GM12878 (cell line): ENCODE measurements around the gene FAM222B. TPM values are rescaled to one million over a fixed set of nuclear protein-coding genes. Genes with fewer than 3 reads are reported as not detected.

Source experiments
- ATAC-seq: fragments of 200-7000 bp; cut with Tn5 transposase; 3 replicates; pipeline ENCODE4 v1.9.1; 2020; ENCODE audit warnings: mild to moderate bottlenecking, moderate library complexity
- BruUV-seq: library from RNA; stranded (reverse); fragments of 400-500 nt; replicated peaks from 2 replicates; lab custom pipeline; 2021; lab: Mats Ljungman, UMichigan
- CTCF ChIA-PET: fragments of 300-600 bp; sonication (Branson Sonifier 250); formaldehyde crosslinking; extraction: SDS; loops from one replicate; lab custom pipeline; 2021; ENCODE audit warnings: inconsistent platforms; lab: Yijun Ruan, JAX
- POLR2A ChIA-PET: fragments of 350-600 bp; formaldehyde crosslinking; extraction: SDS; loops from one replicate; lab custom pipeline; 2021; ENCODE audit warnings: inconsistent platforms; lab: Charles Lee
- RAD21 ChIA-PET: fragments of 300-600 bp; sonication (Branson Sonifier 250); formaldehyde crosslinking; loops from one replicate; lab custom pipeline; 2023; ENCODE audit warnings: antibody characterized with exemption; ENCODE audit not compliant: unreplicated experiment; lab: Charles Lee
- SMC1A ChIA-PET: fragments of 300-600 bp; sonication (Branson Sonifier 250); formaldehyde crosslinking; loops from one replicate; lab custom pipeline; 2023; ENCODE audit not compliant: unreplicated experiment, uncharacterized antibody; lab: Charles Lee
- DNase-seq: peaks from one replicate; pipeline ENCODE4 v3.0.0-alpha.2; 2011; ENCODE audit warnings: low read depth, low spot score
- FAIRE-seq: peaks from 3 replicates; lab custom pipeline; 2011; peaks lifted over from hg19 to GRCh38; lab: Jason Lieb, UNC
- H2AFZ ChIP-seq: 2 replicates; pipeline ENCODE4 v1.6.0; 2011; ENCODE audit warnings: low read depth, low read length, control low read depth; ENCODE audit not compliant: control insufficient read depth
- H3K27ac ChIP-seq: 2 replicates; pipeline ENCODE4 v1.5.1; 2011; ENCODE audit warnings: control low read depth; ENCODE audit not compliant: control insufficient read depth, insufficient read depth
- H3K27me3 ChIP-seq, 2 experiments: replicated peaks in 1 of 2; 2 replicates each; pipeline versions ENCODE4 v1.6.0 to v1.6.1; 2011; ENCODE audit warnings: low read length in 1 of 2; ENCODE audit not compliant: control insufficient read depth in 2 of 2, insufficient read depth in 2 of 2
- H3K36me3 ChIP-seq, 2 experiments: 2 replicates each; pipeline ENCODE4 v1.5.1; 2011; ENCODE audit warnings: low read length in 1 of 2; ENCODE audit not compliant: control insufficient read depth in 2 of 2, insufficient read depth in 2 of 2
- H3K4me1 ChIP-seq: 2 replicates; pipeline ENCODE4 v1.6.1; 2011; ENCODE audit warnings: mild to moderate bottlenecking, low read length, moderate library complexity, mixed read lengths; ENCODE audit not compliant: control insufficient read depth, insufficient read depth
- H3K4me2 ChIP-seq: 2 replicates; pipeline ENCODE4 v1.6.0; 2011; ENCODE audit warnings: control low read depth; ENCODE audit not compliant: control insufficient read depth, insufficient read depth
- H3K4me3 ChIP-seq: fragments of 200-600 bp; sonication (generic); 2 replicates; pipeline ENCODE4 v1.5.1; 2016
- H3K79me2 ChIP-seq: 2 replicates; pipeline ENCODE4 v1.6.0; 2011; ENCODE audit warnings: low read length; ENCODE audit not compliant: control insufficient read depth, insufficient read depth
- H3K9ac ChIP-seq: 2 replicates; pipeline ENCODE4 v1.8.0; 2011; ENCODE audit warnings: low read length, control low read depth, mixed read lengths; ENCODE audit not compliant: control insufficient read depth, insufficient read depth
- H3K9me3 ChIP-seq: replicated peaks from 3 replicates; pipeline ENCODE4 v1.5.1; 2011; ENCODE audit warnings: mild to moderate bottlenecking, low read length; ENCODE audit not compliant: control insufficient read depth, insufficient read depth
- H4K20me1 ChIP-seq: 2 replicates; pipeline ENCODE4 v1.6.0; 2011; ENCODE audit not compliant: control insufficient read depth, insufficient read depth
- BACH1 ChIP-seq: fragments of 450-650 bp; IDR thresholded peaks from 2 replicates; pipeline ENCODE4 v1.6.1; 2017; ENCODE audit warnings: mild to moderate bottlenecking, borderline replicate concordance
- BCL3 ChIP-seq: IDR thresholded peaks from 2 replicates; pipeline ENCODE4 v1.6.1; 2011; ENCODE audit warnings: borderline replicate concordance, low read depth, mild to moderate bottlenecking, moderate library complexity, low read length; ENCODE audit not compliant: insufficient read depth, poor library complexity, severe bottlenecking
- JUNB ChIP-seq: IDR thresholded peaks from 2 replicates; pipeline ENCODE4 v1.6.1; 2016; ENCODE audit warnings: antibody characterized with exemption, mild to moderate bottlenecking
- LARP7 ChIP-seq: fragments of 450-650 bp; IDR thresholded peaks from 2 replicates; pipeline ENCODE4 v1.6.1; 2017; ENCODE audit warnings: mild to moderate bottlenecking
- MLLT1 ChIP-seq: fragments of 450-650 bp; IDR thresholded peaks from 2 replicates; pipeline ENCODE4 v1.6.1; 2016; ENCODE audit warnings: mild to moderate bottlenecking
- MYC ChIP-seq: IDR thresholded peaks from 2 replicates; pipeline ENCODE4 v1.6.1; 2011; ENCODE audit warnings: mild to moderate bottlenecking, low read length, moderate library complexity, inconsistent platforms; ENCODE audit not compliant: insufficient read depth, insufficient replicate concordance, insufficient read length, severe bottlenecking
- STAT1 ChIP-seq: fragments of 450-650 bp; conservative IDR thresholded peaks from 2 replicates; pipeline ENCODE4 v1.6.1; 2014; ENCODE audit warnings: antibody characterized with exemption, mild to moderate bottlenecking
- WGBS: methylation state at CpG from one replicate; pipeline ENCODE4 v1.1.6; 2016; ENCODE audit warnings: low lambda C conversion rate; ENCODE audit not compliant: insufficient replicate concordance, insufficient coverage; ENCODE audit errors: missing lambda C conversion rate; 5-methylcytosine and 5-hydroxymethylcytosine counted together
- in situ Hi-C: fragments of 300-500 bp; cut with MboI; formaldehyde crosslinking; loops from 9 replicates; pipeline ENCODE4 v1.14.3; 2018; ENCODE audit warnings: mixed read lengths
- intact Hi-C: fragments of 100-400 bp; cut with micrococcal nuclease; formaldehyde crosslinking; loops from one replicate; pipeline ENCODE4 v1.14.2; 2022; ENCODE audit not compliant: unreplicated experiment
- polyA plus RNA-seq, 11 experiments: library from polyadenylated mRNA; depleted of rRNA in 4 of 11; unstranded in 6 of 11; stranded (reverse) in 5 of 11; fragments of >200 nt; fragmentation: Nextera tagmentation in 4 of 11; fragmentation: Illumina TruSeq in 1 of 11; extraction: Ambion mirVana in 4 of 11; extraction: Trizol in 1 of 11; gene quantifications; 1 replicate in 1 of 11; 2 replicates in 10 of 11; pipeline versions ENCODE4 v1.2.1 to v1.2.3, GENCODE V29; 2011 to 2016; ENCODE audit warnings: inconsistent platforms in 2 of 11, missing spikeins in 2 of 11, low read depth in 1 of 11
- total RNA-seq, 4 experiments: library from RNA; depleted of rRNA in 3 of 4; stranded (reverse); fragments of >200 nt in 3 of 4; fragmentation: Illumina TruSeq in 1 of 4; extraction: Trizol in 1 of 4; gene quantifications; 2 replicates each; pipeline versions ENCODE4 v1.2.1 to v1.2.3, GENCODE V29; 2013 to 2021
- TF ChIP-seq, protein P1 (sequence below): fragments of 450-650 bp; IDR thresholded peaks from 2 replicates; pipeline ENCODE4 v1.6.1; 2017; ENCODE audit warnings: low read depth, mild to moderate bottlenecking, moderate library complexity

Gene FAM222B
- total and polyA plus RNA-seq, 10 of the 15 experiments (the other 5 are each of a cell fraction or from before 2014, with no cell fraction given): 2.8 to 18.3 (median 6.4) TPM

DNA sequence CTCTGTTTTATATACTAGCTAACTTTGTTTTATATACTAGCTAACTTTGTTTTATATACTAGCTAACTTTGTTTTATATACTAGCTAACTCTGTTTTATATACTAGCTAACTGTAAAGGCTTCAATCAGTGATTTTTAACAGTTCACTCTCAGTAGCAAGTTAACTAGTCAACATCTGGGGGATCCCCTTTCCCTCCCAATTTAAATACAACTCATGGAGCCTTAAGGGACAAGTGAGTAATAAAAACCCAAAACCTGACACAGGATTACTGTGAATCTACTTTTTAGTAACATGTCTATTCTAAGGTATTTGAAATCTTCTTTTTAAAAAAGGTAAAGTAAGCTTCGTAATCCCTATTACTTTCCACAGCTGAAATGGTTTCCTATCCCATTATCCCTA, 32.2 kb downstream of the FAM222B start:
- ATAC-seq (no peak), DNase-seq (no peak), FAIRE-seq (no peak)
- Histone ChIP-seq H4K20me1 (no peaks in the 10 kb centered on the region), H3K4me2 (peak overlapping the region; percentile 26; the same call in 1 of the 2 replicates), H3K27ac (no peak overlapping the region), H3K79me2 (peaks cover 16% of the 10 kb centered on the region), H3K4me3 (no peak overlapping the region; the same call in 1 of the 2 replicates), H3K27me3 (no peaks in the 10 kb centered on the region), H2AFZ (no peak overlapping the region), H3K36me3 (peaks cover 0 to 6% of the 10 kb centered on the region in 2 experiments; a peak in 1 of 4 replicates), H3K9ac (no peak overlapping the region), H3K9me3 (no peaks in the 10 kb centered on the region), H3K4me1 (peaks cover 18% of the 10 kb centered on the region)
- POLR2A ChIA-PET: interaction anchor here (0.6 to 1.8 kb wide), 11 partner anchors 9 to 141 kb away, joined by 3 to 9 read pairs (median 5); partner anchors contain the start of genes FAM222B and NEK8
- CTCF ChIA-PET: interaction anchor here (0.7 to 4.8 kb wide), 10 partner anchors 9 to 143 kb away, joined by 3 to 40 read pairs (median 6); partner anchors contain the start of genes FAM222B and TLCD1
- RAD21 ChIA-PET: interaction anchor here (0.8 to 2.5 kb wide), 4 partner anchors 14 to 136 kb away, joined by 3 to 23 read pairs (median 9); no protein-coding TSS in a partner anchor
- WGBS: 0% methylated on average over 1 of the region's 1 CpG
- SMC1A ChIA-PET: interaction anchor here (0.9 to 3.6 kb wide), 14 partner anchors 9 to 143 kb away, joined by 3 to 13 read pairs (median 5); partner anchors contain the start of genes FAM222B and TLCD1
- BruUV-seq: no TSS peak
- intact Hi-C loops: no loop called here
- in situ Hi-C loops: no loop called here
- TF ChIP-seq JUNB (peak; percentile 59), LARP7 (no peak), BACH1 (0 out of 2 replicates have a peak, but pooled peaks have one; percentile 15)

DNA sequence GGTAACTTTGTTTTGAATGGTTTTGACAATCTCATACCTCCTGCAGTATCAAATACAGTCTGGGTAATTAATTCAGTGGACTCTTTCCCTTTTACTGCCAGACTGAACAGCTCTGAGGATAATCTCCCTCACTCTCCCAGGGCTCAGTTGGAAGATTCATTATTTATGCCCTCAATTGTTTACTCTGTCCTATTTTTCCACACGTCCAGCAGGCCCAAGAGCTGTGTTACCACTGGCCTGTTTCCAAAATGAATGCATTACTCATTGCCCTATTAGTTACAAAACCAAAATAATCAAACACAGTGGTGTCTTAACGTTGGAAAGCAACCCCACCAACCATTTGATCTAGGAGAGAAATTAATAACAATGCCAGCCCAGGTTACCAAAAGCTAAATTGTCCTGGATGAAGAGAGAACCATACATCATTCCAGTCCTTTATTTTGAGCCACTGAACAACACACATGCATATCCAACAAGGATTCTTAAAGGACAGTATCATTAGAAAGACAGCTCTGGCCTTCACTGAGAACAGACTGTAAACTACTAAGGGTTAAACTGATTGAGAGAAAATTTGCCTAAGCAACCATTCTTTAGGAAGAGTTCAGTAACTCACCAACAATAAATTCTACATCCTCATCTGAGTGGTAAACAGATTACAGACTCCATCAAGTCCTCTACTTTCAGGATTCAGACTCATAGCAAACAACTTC, 34.5 kb downstream of the FAM222B start:
- Histone ChIP-seq H3K9me3 (no peaks in the 10 kb centered on the region), H3K4me3 (no peak overlapping the region), H3K4me1 (peaks cover 18% of the 10 kb centered on the region), H3K9ac (no peak overlapping the region), H3K27me3 (no peaks in the 10 kb centered on the region), H3K79me2 (peaks cover 16% of the 10 kb centered on the region), H2AFZ (no peak overlapping the region), H4K20me1 (no peaks in the 10 kb centered on the region; the same call in 1 of the 2 replicates), H3K36me3 (peaks cover 4 to 11% of the 10 kb centered on the region in 2 experiments; a peak in 2 of 4 replicates), H3K4me2 (peak overlapping the region; percentile 19; the same call in 1 of the 2 replicates), H3K27ac (peak overlapping the region; percentile 13; the same call in 1 of the 2 replicates)
- SMC1A ChIA-PET: interaction anchor here (0.6 to 3.6 kb wide), 8 partner anchors 15 to 85 kb away, joined by 3 to 13 read pairs (median 4); partner anchors contain the start of gene FAM222B
- ATAC-seq (no peak), DNase-seq (no peak), FAIRE-seq (no peak)
- no TSS peak for BruUV-seq
- in situ Hi-C loops: no loop called here
- POLR2A ChIA-PET: interaction anchor here (0.8 to 1.2 kb wide), 3 partner anchors 10 to 54 kb away, joined by 3 to 5 read pairs (median 5); no protein-coding TSS in a partner anchor
- CTCF ChIA-PET: interaction anchor here (0.6 to 4.8 kb wide), 10 partner anchors 11 to 82 kb away, joined by 3 to 40 read pairs (median 3); partner anchors contain the start of genes FAM222B and TLCD1
- intact Hi-C loops: loop anchor here (5.0 kb wide), 1 partner anchor 46 kb away; no protein-coding TSS in a partner anchor
- 20% methylated on average over 2 of the region's 2 CpGs for whole genome bisulfite sequencing
- RAD21 ChIA-PET: interaction anchor here (0.7 to 0.9 kb wide), 3 partner anchors 9 to 21 kb away, joined by 3 read pairs; no protein-coding TSS in a partner anchor
- TF ChIP-seq STAT1: no peak
- TF ChIP-seq MYC: no peak
- no peak for TF ChIP-seq MLLT1
- TF ChIP-seq, protein P1, sequence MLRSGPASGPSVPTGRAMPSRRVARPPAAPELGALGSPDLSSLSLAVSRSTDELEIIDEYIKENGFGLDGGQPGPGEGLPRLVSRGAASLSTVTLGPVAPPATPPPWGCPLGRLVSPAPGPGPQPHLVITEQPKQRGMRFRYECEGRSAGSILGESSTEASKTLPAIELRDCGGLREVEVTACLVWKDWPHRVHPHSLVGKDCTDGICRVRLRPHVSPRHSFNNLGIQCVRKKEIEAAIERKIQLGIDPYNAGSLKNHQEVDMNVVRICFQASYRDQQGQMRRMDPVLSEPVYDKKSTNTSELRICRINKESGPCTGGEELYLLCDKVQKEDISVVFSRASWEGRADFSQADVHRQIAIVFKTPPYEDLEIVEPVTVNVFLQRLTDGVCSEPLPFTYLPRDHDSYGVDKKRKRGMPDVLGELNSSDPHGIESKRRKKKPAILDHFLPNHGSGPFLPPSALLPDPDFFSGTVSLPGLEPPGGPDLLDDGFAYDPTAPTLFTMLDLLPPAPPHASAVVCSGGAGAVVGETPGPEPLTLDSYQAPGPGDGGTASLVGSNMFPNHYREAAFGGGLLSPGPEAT: no peak
- no peak for TF ChIP-seq BCL3
